IMR-90 (cell line): ENCODE measurements around the gene ACYP2.

Experiments
- BHLHE40 ChIP-seq: fragments of 150-350 bp; IDR thresholded peaks from 2 replicates; pipeline ENCODE4 v1.6.1; 2016; ENCODE audit warnings: mild to moderate bottlenecking, low read depth, low read length
- CEBPB ChIP-seq: IDR thresholded peaks from 2 replicates; pipeline ENCODE4 v1.6.1; 2012; ENCODE audit warnings: low read depth, low read length, improper control_type of control experiment
- FOS ChIP-seq: fragments of 150-350 bp; IDR thresholded peaks from 2 replicates; pipeline ENCODE4 v1.6.1; 2016; ENCODE audit warnings: low read depth, low read length
- MXI1 ChIP-seq: IDR thresholded peaks from 2 replicates; pipeline ENCODE4 v1.6.1; 2012; ENCODE audit warnings: low read depth, mild to moderate bottlenecking, low read length, moderate library complexity, borderline replicate concordance
- POLR2A ChIP-seq: IDR thresholded peaks from 2 replicates; pipeline ENCODE4 v1.6.1; 2012; ENCODE audit warnings: mild to moderate bottlenecking, low read depth, low read length
- RAD21 ChIP-seq: IDR thresholded peaks from 2 replicates; pipeline ENCODE4 v1.6.1; 2012; ENCODE audit warnings: low read length, improper control_type of control experiment
- RCOR1 ChIP-seq: IDR thresholded peaks from 2 replicates; pipeline ENCODE4 v1.6.1; 2012; ENCODE audit warnings: mild to moderate bottlenecking, low read length, improper control_type of control experiment; ENCODE audit not compliant: insufficient replicate concordance
- RFX5 ChIP-seq: IDR thresholded peaks from 2 replicates; pipeline ENCODE4 v1.8.0; 2012; ENCODE audit warnings: low read depth, mild to moderate bottlenecking, low read length, moderate library complexity
- SMC3 ChIP-seq: fragments of 150-350 bp; IDR thresholded peaks from 2 replicates; pipeline ENCODE4 v1.6.1; 2016; ENCODE audit warnings: low read depth, mild to moderate bottlenecking, antibody characterized with exemption, low read length, moderate library complexity
- TF ChIP-seq, protein P1 (sequence below): conservative IDR thresholded peaks from 2 replicates; pipeline ENCODE4 v1.5.1; 2012; ENCODE audit warnings: mild to moderate bottlenecking, low read depth, low read length, improper control_type of control experiment
- TF ChIP-seq, protein P2 (sequence below): fragments of 150-350 bp; IDR thresholded peaks from 2 replicates; pipeline ENCODE4 v1.6.1; 2016; ENCODE audit warnings: low read depth, mild to moderate bottlenecking, low read length, moderate library complexity, borderline replicate concordance
- TF ChIP-seq, protein P3 (sequence below): fragments of 150-350 bp; IDR thresholded peaks from 2 replicates; pipeline ENCODE4 v1.6.1; 2017; ENCODE audit warnings: mild to moderate bottlenecking, antibody characterized with exemption, low read length, low read depth

DNA sequence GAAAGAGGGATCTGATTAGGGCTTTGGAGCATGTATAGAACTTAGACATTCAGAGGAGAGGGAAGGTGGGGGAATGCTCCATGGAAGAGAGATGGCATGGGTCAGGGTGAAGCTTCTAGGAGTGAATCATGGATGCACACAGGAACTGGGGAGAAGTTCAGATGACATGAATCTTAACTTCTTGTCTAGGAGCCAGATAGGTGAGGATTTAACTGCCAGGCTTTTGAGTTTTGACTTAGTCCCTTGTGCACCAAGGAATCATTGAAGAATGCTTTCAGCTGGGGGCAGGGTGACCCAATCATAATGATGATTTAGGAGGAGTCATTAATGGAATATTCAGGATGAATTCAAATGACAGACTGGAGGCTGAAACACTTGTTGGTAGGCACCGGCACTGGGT lies 48.7 kb downstream of the ACYP2 start:
- TF ChIP-seq, protein P1, sequence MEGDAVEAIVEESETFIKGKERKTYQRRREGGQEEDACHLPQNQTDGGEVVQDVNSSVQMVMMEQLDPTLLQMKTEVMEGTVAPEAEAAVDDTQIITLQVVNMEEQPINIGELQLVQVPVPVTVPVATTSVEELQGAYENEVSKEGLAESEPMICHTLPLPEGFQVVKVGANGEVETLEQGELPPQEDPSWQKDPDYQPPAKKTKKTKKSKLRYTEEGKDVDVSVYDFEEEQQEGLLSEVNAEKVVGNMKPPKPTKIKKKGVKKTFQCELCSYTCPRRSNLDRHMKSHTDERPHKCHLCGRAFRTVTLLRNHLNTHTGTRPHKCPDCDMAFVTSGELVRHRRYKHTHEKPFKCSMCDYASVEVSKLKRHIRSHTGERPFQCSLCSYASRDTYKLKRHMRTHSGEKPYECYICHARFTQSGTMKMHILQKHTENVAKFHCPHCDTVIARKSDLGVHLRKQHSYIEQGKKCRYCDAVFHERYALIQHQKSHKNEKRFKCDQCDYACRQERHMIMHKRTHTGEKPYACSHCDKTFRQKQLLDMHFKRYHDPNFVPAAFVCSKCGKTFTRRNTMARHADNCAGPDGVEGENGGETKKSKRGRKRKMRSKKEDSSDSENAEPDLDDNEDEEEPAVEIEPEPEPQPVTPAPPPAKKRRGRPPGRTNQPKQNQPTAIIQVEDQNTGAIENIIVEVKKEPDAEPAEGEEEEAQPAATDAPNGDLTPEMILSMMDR = no peak
- TF ChIP-seq MXI1 (no peak), RFX5 (no peak), POLR2A (no peak), FOS (no peak), CEBPB (no peak), RCOR1 (no peak), BHLHE40 (no peak), SMC3 (no peak), RAD21 (no peak)
- TF ChIP-seq, protein P2, sequence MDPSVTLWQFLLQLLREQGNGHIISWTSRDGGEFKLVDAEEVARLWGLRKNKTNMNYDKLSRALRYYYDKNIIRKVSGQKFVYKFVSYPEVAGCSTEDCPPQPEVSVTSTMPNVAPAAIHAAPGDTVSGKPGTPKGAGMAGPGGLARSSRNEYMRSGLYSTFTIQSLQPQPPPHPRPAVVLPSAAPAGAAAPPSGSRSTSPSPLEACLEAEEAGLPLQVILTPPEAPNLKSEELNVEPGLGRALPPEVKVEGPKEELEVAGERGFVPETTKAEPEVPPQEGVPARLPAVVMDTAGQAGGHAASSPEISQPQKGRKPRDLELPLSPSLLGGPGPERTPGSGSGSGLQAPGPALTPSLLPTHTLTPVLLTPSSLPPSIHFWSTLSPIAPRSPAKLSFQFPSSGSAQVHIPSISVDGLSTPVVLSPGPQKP = no peak
- TF ChIP-seq, protein P3, sequence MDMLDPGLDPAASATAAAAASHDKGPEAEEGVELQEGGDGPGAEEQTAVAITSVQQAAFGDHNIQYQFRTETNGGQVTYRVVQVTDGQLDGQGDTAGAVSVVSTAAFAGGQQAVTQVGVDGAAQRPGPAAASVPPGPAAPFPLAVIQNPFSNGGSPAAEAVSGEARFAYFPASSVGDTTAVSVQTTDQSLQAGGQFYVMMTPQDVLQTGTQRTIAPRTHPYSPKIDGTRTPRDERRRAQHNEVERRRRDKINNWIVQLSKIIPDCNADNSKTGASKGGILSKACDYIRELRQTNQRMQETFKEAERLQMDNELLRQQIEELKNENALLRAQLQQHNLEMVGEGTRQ = no peak
